HCT116 (cell line): ENCODE results near the gene TARS3.

Source experiments
- CTCF ChIP-seq, 3 experiments: fragments of 200-600 bp in 1 of 3; sonication (generic) in 1 of 3; IDR thresholded peaks in 2 of 3; conservative IDR thresholded peaks in 1 of 3; 2 replicates each; pipeline ENCODE4 v1.5.1; 2012 to 2017; ENCODE audit warnings: low read depth in 2 of 3, low read length in 2 of 3, antibody characterized with exemption in 1 of 3, borderline replicate concordance in 1 of 3, control low read depth in 1 of 3, mild to moderate bottlenecking in 1 of 3, mixed read lengths in 1 of 3, mixed run types in 1 of 3, moderate library complexity in 1 of 3; ENCODE audit not compliant: insufficient read depth in 1 of 3
- MAX ChIP-seq: IDR thresholded peaks from 2 replicates; pipeline ENCODE4 v1.6.1; 2012
- POLR2A ChIP-seq: IDR thresholded peaks from 2 replicates; pipeline ENCODE4 v1.7.0; 2011; ENCODE audit warnings: borderline replicate concordance; ENCODE audit not compliant: insufficient read depth, insufficient read length; ENCODE audit errors: extremely low read depth
- RAD21 ChIP-seq: IDR thresholded peaks from 2 replicates; pipeline ENCODE4 v1.6.1; 2012; ENCODE audit warnings: low read depth, mild to moderate bottlenecking
- SRF ChIP-seq: IDR thresholded peaks from 2 replicates; pipeline ENCODE4 v1.6.1; 2012; ENCODE audit warnings: low read depth
- YY1 ChIP-seq: IDR thresholded peaks from 2 replicates; pipeline ENCODE4 v1.6.1; 2011; ENCODE audit warnings: low read length, low read depth, moderate library complexity, mild to moderate bottlenecking; ENCODE audit not compliant: insufficient replicate concordance; ENCODE audit errors: extremely low read depth
- ZBTB33 ChIP-seq: IDR thresholded peaks from 2 replicates; pipeline ENCODE4 v1.6.1; 2011; ENCODE audit warnings: mild to moderate bottlenecking, low read length, moderate library complexity; ENCODE audit not compliant: insufficient replicate concordance; ENCODE audit errors: extremely low read depth
- ZNF274 ChIP-seq: fragments of 200-500 bp; sonication (Bioruptor generic); IDR thresholded peaks from 2 replicates; pipeline ENCODE4 v1.6.1; 2014; ENCODE audit warnings: mild to moderate bottlenecking, low read depth, low read length, inconsistent platforms

GRCh38 chr15:101637038-101637437, 87.2 kb downstream of the TARS3 start:
- TF ChIP-seq POLR2A: no peak
- no peak for TF ChIP-seq CTCF (IDR thresholded peaks at IDR 0.05 in 2 of 3, conservative IDR thresholded peaks at IDR 0.05 in 1 of 3; ENCODE audit: borderline replicate concordance in 1 of 3, insufficient read depth in 1 of 3, low read depth in 2 of 3, low read length in 2 of 3)
- no peak for TF ChIP-seq RAD21
- TF ChIP-seq SRF: no peak
- no peak for TF ChIP-seq YY1
- TF ChIP-seq MAX: no peak
- TF ChIP-seq ZNF274: no peak
- no peak for TF ChIP-seq ZBTB33
